A673 (cell line): ENCODE results near the gene ARF6. TPM values are rescaled to one million over a fixed set of nuclear protein-coding genes. Genes with fewer than 3 reads are reported as not detected.
A peak's percentile ranks its signal among the peaks of the same experiment; 100 is the strongest.
"Not testable (repeated sequence)": the region's sequence is repeated elsewhere in the genome, so short reads cannot be mapped to it uniquely, and the experiment has no call there.

Experiments used
- BruUV-seq: library from RNA; stranded (reverse); fragments of 400-500 nt; replicated peaks from 2 replicates; lab custom pipeline; 2021; lab: Mats Ljungman, UMichigan
- CTCF ChIA-PET: fragments of 300-600 bp; sonication (Branson Sonifier 250); formaldehyde crosslinking; loops from one replicate; lab custom pipeline; 2022; ENCODE audit warnings: antibody characterized with exemption; lab: Charles Lee
- POLR2A ChIA-PET: fragments of 300-600 bp; sonication (Branson Sonifier 250); formaldehyde crosslinking; loops from one replicate; lab custom pipeline; 2022; ENCODE audit warnings: antibody characterized with exemption; ENCODE audit not compliant: low non-redundant PET; lab: Charles Lee
- DNase-seq: peaks from one replicate; pipeline ENCODE4 v3.0.0-alpha.2; 2015; ENCODE audit warnings: low spot score
- H3K27ac ChIP-seq: fragments of 200-600 bp; sonication (generic); 2 replicates; pipeline ENCODE4 v1.5.1; 2016; ENCODE audit warnings: mixed run types, low read depth, mild to moderate bottlenecking, mixed read lengths, antibody characterized with exemption, low read length; ENCODE audit not compliant: poor library complexity, severe bottlenecking
- H3K27me3 ChIP-seq: fragments of 200-600 bp; sonication (generic); replicated peaks from 2 replicates; pipeline ENCODE4 v1.6.1; 2017; ENCODE audit warnings: mixed run types, low read depth, mild to moderate bottlenecking, mixed read lengths, antibody characterized with exemption, low read length; ENCODE audit not compliant: insufficient read depth, poor library complexity
- H3K36me3 ChIP-seq: fragments of 200-600 bp; sonication (generic); 2 replicates; pipeline ENCODE4 v1.6.1; 2016; ENCODE audit warnings: mixed run types, mild to moderate bottlenecking, mixed read lengths, antibody characterized with exemption, low read length; ENCODE audit not compliant: insufficient read depth, poor library complexity, severe bottlenecking
- H3K4me1 ChIP-seq: fragments of 200-600 bp; sonication (generic); 2 replicates; pipeline ENCODE4 v1.6.1; 2017; ENCODE audit warnings: mixed run types, mild to moderate bottlenecking, mixed read lengths, antibody characterized with exemption, low read length; ENCODE audit not compliant: insufficient read depth, poor library complexity, severe bottlenecking
- H3K4me3 ChIP-seq: fragments of 200-600 bp; sonication (generic); 2 replicates; pipeline ENCODE4 v1.5.1; 2016; ENCODE audit warnings: low read depth, mixed run types, mild to moderate bottlenecking, mixed read lengths, low read length; ENCODE audit not compliant: poor library complexity, severe bottlenecking
- H3K9me3 ChIP-seq: fragments of 200-600 bp; sonication (generic); 2 replicates; pipeline ENCODE4 v1.6.1; 2016; ENCODE audit warnings: mixed run types, low read depth, mild to moderate bottlenecking, mixed read lengths, antibody characterized with exemption, low read length; ENCODE audit not compliant: poor library complexity, severe bottlenecking
- EZH2 ChIP-seq: fragments of 200-600 bp; sonication (generic); IDR thresholded peaks from 2 replicates; pipeline ENCODE4 v1.6.1; 2017; ENCODE audit warnings: borderline replicate concordance, low read depth, mild to moderate bottlenecking, mixed read lengths, antibody characterized with exemption, low read length; ENCODE audit not compliant: poor library complexity, severe bottlenecking
- intact Hi-C: fragments of 100-400 bp; cut with micrococcal nuclease; formaldehyde crosslinking; loops from one replicate; pipeline ENCODE4 v1.10.0; 2022; ENCODE audit not compliant: unreplicated experiment
- total RNA-seq: library from RNA; stranded (reverse); gene quantifications from 2 replicates; pipeline ENCODE4 v1.2.3, GENCODE V29; 2021
- TF ChIP-seq, protein P1 (sequence below): fragments of 300-800, 200-600 bp; sonication (generic); conservative IDR thresholded peaks from 2 replicates; pipeline ENCODE4 v1.5.1; 2017; ENCODE audit warnings: low read depth, mild to moderate bottlenecking, antibody characterized with exemption, low read length, moderate library complexity, mixed read lengths

Gene ARF6
- total RNA-seq, 1 experiment from 2014 or later, result 67.6 TPM

GRCh38 chr14:49933704-49934103, 40.8 kb downstream of the ARF6 start:
- TF ChIP-seq, protein P1, sequence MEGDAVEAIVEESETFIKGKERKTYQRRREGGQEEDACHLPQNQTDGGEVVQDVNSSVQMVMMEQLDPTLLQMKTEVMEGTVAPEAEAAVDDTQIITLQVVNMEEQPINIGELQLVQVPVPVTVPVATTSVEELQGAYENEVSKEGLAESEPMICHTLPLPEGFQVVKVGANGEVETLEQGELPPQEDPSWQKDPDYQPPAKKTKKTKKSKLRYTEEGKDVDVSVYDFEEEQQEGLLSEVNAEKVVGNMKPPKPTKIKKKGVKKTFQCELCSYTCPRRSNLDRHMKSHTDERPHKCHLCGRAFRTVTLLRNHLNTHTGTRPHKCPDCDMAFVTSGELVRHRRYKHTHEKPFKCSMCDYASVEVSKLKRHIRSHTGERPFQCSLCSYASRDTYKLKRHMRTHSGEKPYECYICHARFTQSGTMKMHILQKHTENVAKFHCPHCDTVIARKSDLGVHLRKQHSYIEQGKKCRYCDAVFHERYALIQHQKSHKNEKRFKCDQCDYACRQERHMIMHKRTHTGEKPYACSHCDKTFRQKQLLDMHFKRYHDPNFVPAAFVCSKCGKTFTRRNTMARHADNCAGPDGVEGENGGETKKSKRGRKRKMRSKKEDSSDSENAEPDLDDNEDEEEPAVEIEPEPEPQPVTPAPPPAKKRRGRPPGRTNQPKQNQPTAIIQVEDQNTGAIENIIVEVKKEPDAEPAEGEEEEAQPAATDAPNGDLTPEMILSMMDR, result no peak
- TF ChIP-seq EZH2, result no peak
- CTCF ChIA-PET, result no interaction called here
- intact Hi-C loops, result no loop called here

DNA sequence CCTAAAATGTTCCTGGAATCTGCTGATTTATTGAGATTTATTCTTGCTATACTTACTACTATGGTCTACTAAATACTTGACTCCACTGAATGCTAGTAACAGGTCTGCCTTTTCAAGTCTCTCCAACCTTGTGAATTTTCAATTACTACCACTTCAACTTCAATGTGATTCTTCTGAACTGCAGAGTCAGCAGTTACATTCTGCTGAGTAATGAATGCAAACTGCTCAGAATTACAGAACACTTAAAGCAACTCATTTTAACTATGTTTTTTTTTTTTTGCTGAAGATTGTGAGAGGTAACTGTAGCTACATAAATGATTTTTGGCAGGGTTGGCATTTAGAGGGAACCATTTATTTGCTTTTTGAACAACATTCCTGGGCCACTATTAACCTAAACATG, 41.8 kb downstream of the ARF6 start:
- no peaks in the 10 kb centered on the region for H3K36me3 ChIP-seq
- TF ChIP-seq, protein P1, result no peak
- TF ChIP-seq EZH2, result no peak
- CTCF ChIA-PET, result no interaction called here
- H3K4me1 ChIP-seq, result peaks cover 7% of the 10 kb centered on the region
- H3K27me3 ChIP-seq, result no peaks in the 10 kb centered on the region
- intact Hi-C loops, result no loop called here
- H3K9me3 ChIP-seq, result no peaks in the 10 kb centered on the region
- BruUV-seq, result no TSS peak
- no peak overlapping the region for H3K4me3 ChIP-seq
- POLR2A ChIA-PET, result no interaction called here
- DNase-seq, result peak; percentile 53
- H3K27ac ChIP-seq, result no peak overlapping the region

More at GRCh38 chr14:49933704-49934103, 40.8 kb downstream of the ARF6 start:
- no peaks in the 10 kb centered on the region for H3K36me3 ChIP-seq
- no peaks in the 10 kb centered on the region for H3K27me3 ChIP-seq
- no peak for DNase-seq
- BruUV-seq, result no TSS peak
- H3K27ac ChIP-seq, result no peak overlapping the region
- H3K4me3 ChIP-seq, result no peak overlapping the region
- no peaks in the 10 kb centered on the region for H3K9me3 ChIP-seq
- H3K4me1 ChIP-seq, result peaks cover 7% of the 10 kb centered on the region
- POLR2A ChIA-PET, result no interaction called here

- TF ChIP-seq, protein P1, result no peak
- TF ChIP-seq EZH2, result no peak
- Histone ChIP-seq H3K36me3 (no peaks in the 10 kb centered on the region), H3K27ac (no peak overlapping the region), H3K4me3 (no peak overlapping the region), H3K4me1 (peaks cover 15% of the 10 kb centered on the region), H3K9me3 (no peaks in the 10 kb centered on the region), H3K27me3 (no peaks in the 10 kb centered on the region)
- no TSS peak for BruUV-seq
- POLR2A ChIA-PET, result no interaction called here
- intact Hi-C loops, result no loop called here
- no peak for DNase-seq
- CTCF ChIA-PET, result no interaction called here
Observed at GRCh38 chr14:49935526-49935925, 42.6 kb downstream of the ARF6 start.

GRCh38 chr14:49936246-49936645, 43.4 kb downstream of the ARF6 start:
- CTCF ChIA-PET, H3K27me3 ChIP-seq, H3K9me3 ChIP-seq, intact Hi-C loops, POLR2A ChIA-PET, BruUV-seq, H3K4me3 ChIP-seq, DNase-seq, H3K27ac ChIP-seq, H3K36me3 ChIP-seq: not testable (repeated sequence)
- peaks cover 23% of the 10 kb centered on the region for H3K4me1 ChIP-seq

DNA sequence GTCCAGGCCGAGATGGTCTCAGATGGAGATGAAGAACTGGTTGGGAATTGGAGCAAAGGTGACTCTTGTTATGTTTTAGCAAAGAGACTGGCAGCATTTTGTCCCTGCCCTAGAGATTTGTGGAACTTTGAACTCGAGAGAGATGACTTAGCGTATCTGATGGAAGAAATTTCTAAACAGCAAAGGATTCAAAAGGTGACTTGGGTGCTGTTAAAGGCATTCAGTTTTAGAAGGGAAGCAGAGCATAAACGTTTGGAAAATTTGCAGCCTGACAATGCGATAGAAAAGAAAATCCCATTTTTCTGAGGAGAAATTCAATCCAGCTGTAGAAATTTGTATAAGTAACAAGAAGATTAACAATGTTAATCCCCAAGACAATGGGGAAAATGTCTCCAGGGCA, 44.0 kb downstream of the ARF6 start:
- H3K4me1 ChIP-seq, result peaks cover 24% of the 10 kb centered on the region
- H3K9me3 ChIP-seq, H3K36me3 ChIP-seq, H3K27me3 ChIP-seq, H3K4me3 ChIP-seq, intact Hi-C loops, CTCF ChIA-PET, DNase-seq, BruUV-seq, POLR2A ChIA-PET, H3K27ac ChIP-seq: not testable (repeated sequence)

DNA sequence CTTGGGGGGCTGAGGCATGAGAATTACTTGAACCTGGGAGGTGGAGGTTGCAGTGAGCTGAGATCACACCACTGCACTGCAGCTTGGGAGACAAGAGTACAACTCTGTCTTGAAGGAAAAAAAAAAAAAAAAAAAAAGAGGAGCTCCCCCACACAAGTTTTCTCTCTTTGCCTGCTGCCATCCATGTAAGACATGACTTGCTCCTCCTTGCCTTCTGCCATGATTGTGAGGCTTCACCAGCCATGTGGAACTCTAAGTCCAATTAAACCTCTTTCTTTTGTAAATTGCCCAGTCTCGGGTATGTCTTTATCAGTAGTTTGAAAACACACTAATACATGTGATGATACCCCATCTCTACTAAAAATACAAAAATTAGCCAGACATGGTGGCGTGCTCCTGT, 46.3 kb downstream of the ARF6 start:
- peaks cover 19% of the 10 kb centered on the region for H3K4me1 ChIP-seq
- H3K27ac ChIP-seq, H3K27me3 ChIP-seq, H3K9me3 ChIP-seq, H3K36me3 ChIP-seq, H3K4me3 ChIP-seq, intact Hi-C loops, POLR2A ChIA-PET, BruUV-seq, DNase-seq, CTCF ChIA-PET: not testable (repeated sequence)
